GM21381 (cell line): Measurements from ENCODE around the gene MPDU1.

Source experiments
- ATAC-seq: cut with Tn5 transposase; IDR thresholded peaks from one replicate; pipeline ENCODE4 v1.9.1; 2021; ENCODE audit warnings: mild to moderate bottlenecking, moderate library complexity; ENCODE audit not compliant: unreplicated experiment

The MPDU1 gene

GRCh38 chr17:7583253-7584109, at the start of gene MPDU1:
Gene MPDU1, plus strand, starts transcription at chr17:7583852. Its CDS starts 11 bp downstream, at chr17:7583863.
- peak; percentile 62 for ATAC-seq

GRCh38 chr17:7538050-7538449, 45.6 kb upstream of the MPDU1 start:
- ATAC-seq: no peak

GRCh38 chr17:7538891-7539545, 44.6 kb upstream of the MPDU1 start:
- ATAC-seq: no peak

GRCh38 chr17:7541074-7541621, 42.5 kb upstream of the MPDU1 start:
- ATAC-seq: no peak

GRCh38 chr17:7544911-7545310, 38.7 kb upstream of the MPDU1 start:
- no peak for ATAC-seq

GRCh38 chr17:7548585-7549400, 34.9 kb upstream of the MPDU1 start, which contains the start of gene TNFSF12:
Gene TNFSF12, plus strand, starts transcription at chr17:7549058. Its CDS starts 96 bp downstream, at chr17:7549154.
- no peak for ATAC-seq

- no peak for ATAC-seq
Measured at GRCh38 chr17:7549401-7550055, 34.1 kb upstream of the MPDU1 start.

GRCh38 chr17:7550344-7550743, 33.3 kb upstream of the MPDU1 start:
- no peak for ATAC-seq

GRCh38 chr17:7551396-7551795, 32.3 kb upstream of the MPDU1 start:
- ATAC-seq: no peak

GRCh38 chr17:7552621-7553051, 31.0 kb upstream of the MPDU1 start:
- peak; percentile 74 for ATAC-seq

- no peak for ATAC-seq
Measured at GRCh38 chr17:7553356-7553755, 30.3 kb upstream of the MPDU1 start.

- ATAC-seq: no peak
Measured at GRCh38 chr17:7555320-7555948, 28.2 kb upstream of the MPDU1 start.

- ATAC-seq: no peak
Measured at GRCh38 chr17:7556627-7557026, 27.0 kb upstream of the MPDU1 start.

GRCh38 chr17:7557147-7557764, 26.4 kb upstream of the MPDU1 start:
- ATAC-seq: no peak

- ATAC-seq: no peak
Measured at GRCh38 chr17:7557775-7558543, 25.7 kb upstream of the MPDU1 start.

- ATAC-seq: no peak
Measured at GRCh38 chr17:7558544-7559319, 24.9 kb upstream of the MPDU1 start, which contains the start of gene TNFSF13. Gene TNFSF13, plus strand, starts transcription at chr17:7558750. Its CDS starts 290 bp downstream, at chr17:7559040.

GRCh38 chr17:7559320-7560171, 24.1 kb upstream of the MPDU1 start:
- no peak for ATAC-seq
